GDM1 (cell line): ENCODE data around the gene PIP4P1.
"Not testable (repeated sequence)": the region's sequence is repeated elsewhere in the genome, so short reads cannot be mapped to it uniquely, and the experiment has no call there.

ENCODE experiments used
- DNase-seq: peaks from one replicate; lab custom pipeline; 2025; lab: John Stamatoyannopoulos, UW

Gene PIP4P1

GRCh38 chr14:20476776-20477175 is 15.5 kb upstream of the PIP4P1 start:
- DNase-seq, result no peak

DNA sequence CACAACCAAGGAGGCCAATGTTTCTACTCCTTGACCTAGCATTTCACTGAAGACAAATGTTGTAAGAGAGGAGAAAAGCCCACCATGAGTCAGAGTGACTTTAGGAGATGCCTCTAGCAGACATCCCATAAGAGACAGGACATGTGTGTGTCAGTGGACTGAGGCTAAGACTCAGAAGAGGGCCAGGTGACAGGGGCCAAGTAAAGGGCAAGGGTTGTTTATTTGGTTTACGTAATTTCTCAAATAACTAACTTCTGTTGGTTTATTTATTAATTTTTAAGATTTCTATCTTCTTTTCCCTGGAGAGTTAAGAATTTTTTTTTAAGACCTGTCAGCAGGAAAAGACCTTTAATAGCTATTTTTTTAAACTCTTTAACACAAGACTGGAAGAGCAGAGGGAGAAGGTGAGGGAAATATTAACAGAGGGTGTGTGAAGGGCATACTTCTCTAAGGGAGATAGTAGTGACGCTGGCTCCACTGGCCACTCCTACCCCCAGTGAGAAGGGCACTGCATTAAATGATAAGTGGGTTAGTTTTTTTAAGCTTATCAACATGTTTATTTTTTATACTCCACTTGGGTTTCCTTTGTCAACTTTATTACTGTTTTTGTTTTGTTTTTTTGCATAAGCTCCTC is 11.4 kb upstream of the PIP4P1 start:
- DNase-seq, result no peak

DNA sequence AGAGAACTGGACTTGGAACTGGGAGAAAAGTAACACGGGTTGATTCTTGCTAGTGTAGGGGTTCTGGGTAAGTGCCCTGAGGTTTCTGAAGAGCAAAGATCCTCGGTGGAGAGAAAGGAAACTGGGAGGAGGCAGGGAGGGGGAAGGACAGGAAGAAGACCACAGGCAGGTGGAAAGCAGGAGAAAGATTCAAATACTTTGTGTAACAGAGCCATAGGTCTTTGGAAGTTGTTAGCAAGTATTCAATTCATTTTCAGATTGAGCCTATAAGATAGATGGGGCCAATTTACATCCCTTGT is 9.3 kb upstream of the PIP4P1 start:
- no peak for DNase-seq

- peak; percentile 66 for DNase-seq
Measured at GRCh38 chr14:20469890-20470602, 8.8 kb upstream of the PIP4P1 start.

GRCh38 chr14:20469242-20469889 is 8.1 kb upstream of the PIP4P1 start, which contains the start of gene PNP:
TSS of gene PNP (plus strand) at chr14:20469406. CDS start at chr14:20469525, 119 bp downstream.
- DNase-seq, result peak; percentile 83

DNA sequence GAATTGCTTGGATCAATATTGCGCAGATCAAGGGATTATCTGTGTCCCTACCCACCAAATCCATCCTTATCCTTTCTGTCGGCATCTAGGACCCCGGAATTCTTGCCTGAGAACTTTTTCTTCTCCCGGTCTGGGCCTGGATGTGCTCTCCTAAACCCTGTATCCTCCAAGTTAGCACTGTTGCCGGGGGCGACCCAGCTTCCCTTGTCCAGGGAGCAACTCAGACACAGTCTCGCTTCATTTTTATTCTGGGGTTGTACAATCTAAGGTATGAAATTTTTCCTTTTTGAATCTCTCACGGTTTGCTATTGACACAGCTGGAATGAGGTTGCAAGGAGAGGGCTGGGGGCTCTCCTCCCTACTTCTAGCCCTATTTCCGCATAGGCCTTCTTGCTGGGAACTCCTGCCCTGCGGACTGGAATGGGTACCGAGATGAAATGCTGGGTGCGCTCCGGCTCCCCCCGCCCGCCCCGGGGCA is 7.6 kb upstream of the PIP4P1 start:
- DNase-seq, result no peak

DNA sequence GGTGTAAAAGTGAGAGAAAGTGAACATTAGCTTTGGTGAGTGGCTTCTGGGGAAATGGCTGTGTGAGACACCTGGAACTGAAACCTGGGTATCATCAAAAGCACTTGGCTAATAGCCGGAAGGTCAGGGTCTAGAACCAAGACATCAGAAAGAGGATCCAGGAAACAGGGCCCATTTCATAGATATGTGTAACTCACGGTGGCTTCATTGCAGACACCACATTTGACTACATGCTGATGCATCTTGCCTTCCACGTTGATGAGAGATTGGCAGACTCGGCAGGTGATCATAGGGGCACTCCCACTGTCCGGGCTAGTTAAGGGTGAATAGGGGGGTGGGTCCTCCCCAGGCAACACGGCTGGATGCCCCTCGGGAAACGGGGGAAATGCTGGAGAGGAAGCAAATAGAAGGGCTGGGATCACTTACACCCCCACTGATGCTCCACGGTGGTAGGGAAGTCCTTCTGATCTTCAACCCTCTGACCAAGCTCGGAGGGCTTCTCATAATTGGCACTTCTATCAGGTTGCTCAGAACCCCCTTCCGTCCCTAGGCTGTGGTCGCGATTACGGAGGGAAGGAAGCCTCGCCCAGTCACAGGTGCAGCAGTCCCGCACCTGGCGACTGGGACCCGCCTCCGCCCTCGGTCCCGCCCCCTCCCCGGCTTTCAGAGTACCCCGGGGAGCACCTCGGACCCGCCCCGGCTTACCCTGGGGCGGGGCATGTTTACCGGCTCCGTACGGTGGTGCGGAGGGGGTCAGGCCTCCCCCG is 593 bp downstream of the PIP4P1 start:
- no peak for DNase-seq

DNA sequence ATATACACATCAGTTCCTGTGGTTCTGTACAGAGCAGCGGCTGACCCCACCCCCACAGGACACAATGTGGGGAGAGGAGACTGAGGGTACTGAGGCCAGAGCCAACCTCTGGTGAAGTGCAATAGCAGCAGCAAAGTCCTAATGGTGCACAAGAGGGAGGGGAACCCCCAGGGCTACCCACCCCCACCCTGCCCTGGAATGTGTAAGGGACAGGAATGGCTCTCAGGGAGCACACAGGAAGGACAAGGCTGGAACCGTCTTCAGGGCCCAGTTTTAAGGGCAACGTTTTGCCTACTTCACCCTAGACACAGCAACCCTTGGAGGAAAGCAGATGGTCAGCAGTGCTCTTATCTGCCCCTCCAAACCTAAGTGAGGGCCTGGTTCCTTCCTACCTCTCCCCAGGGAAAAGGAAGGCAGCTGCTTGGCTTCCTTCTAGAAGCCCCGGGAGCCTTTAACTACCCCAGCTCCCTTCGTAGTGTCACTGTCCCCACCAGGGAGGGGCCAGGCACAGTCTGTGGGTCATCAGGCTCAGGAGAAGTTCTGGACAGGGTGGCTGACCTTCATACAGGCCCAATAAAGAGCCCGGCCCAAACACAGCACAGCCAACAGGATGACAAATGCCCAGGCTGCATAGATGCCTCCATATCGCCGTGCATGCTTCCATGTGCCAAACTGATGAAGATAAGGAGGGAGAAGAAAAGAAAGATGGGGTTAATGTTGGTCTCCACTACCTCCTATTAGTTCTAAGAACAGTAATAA is 3.0 kb downstream of the PIP4P1 start:
- DNase-seq, result no peak

DNA sequence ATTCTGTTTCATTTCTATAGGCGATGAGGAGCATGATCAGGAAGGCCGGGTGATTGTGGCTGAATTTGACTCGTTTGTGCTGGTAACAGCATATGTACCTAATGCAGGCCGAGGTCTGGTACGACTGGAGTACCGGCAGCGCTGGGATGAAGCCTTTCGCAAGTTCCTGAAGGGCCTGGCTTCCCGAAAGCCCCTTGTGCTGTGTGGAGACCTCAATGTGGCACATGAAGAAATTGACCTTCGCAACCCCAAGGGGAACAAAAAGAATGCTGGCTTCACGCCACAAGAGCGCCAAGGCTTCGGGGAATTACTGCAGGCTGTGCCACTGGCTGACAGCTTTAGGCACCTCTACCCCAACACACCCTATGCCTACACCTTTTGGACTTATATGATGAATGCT is 4.3 kb downstream of the PIP4P1 start:
- no peak for DNase-seq

- DNase-seq, result no peak
Measured at GRCh38 chr14:20455355-20456300, 5.6 kb downstream of the PIP4P1 start.

DNA sequence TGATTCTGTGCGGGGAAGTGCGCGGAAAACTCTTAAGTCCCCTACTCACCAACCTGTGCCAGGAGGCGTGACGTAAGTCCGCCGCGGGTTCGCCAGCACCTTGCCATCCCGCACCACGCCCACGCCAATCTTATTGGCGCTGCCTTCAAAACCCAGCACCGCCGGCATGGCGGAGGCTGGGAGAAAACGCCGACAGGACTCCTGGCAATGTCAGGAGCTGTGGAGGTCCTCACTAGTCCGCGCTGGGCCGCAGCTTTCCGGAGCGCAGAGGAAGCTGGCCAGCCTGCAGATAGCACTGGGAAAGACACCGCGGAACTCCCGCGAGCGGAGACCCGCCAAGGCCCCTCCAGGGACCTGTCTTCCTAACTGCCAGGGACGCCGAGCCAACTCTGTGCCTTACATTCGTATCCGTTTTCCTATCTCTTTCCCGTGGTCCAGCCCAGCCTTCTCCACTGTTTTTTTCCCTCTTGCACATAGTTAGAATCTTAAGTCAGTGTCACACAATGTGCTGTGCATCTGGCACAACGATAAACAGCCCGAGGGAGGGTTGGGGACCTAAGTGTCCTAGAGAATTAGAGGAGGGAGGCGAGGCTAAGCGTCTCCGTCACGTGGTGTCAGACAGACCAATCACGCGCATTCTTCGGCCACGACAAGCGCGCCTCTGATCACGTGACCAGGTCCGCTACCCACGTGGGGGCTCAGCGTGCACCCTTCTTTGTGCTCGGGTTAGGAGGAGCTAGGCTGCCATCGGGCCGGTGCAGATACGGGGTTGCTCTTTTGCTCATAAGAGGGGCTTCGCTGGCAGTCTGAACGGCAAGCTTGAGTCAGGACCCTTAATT is 6.5 kb downstream of the PIP4P1 start, which contains the start of the genes APEX1 and OSGEP:
Gene APEX1 (plus strand): TSS at position 711 of the 839 bp plus-strand sequence. CDS start 420 bp downstream, outside the sequence.
Gene OSGEP (minus strand): TSS at position 297 of the 839 bp plus-strand sequence. CDS start 129 bp downstream, at position 168.
- peak; percentile 99 for DNase-seq

DNA sequence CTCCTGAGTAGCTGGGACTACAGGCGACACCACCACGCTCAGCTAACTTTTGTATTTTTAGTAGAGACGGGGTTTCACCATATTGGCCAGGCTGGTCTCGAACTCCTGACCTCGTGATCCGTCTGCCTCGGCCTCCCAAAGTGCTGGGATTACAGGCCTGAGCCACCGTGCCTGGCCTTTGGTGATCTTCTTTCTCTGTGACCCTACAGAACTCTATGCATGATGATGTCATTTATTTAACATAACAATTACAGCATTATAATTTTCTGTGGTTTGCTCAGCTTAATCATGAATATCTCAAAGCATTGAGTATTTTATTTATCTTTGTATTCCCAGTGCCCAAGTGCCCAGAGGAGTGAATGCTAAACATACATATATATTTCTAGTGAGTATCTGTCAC is 8.4 kb downstream of the PIP4P1 start:
- not testable (repeated sequence) for DNase-seq

DNA sequence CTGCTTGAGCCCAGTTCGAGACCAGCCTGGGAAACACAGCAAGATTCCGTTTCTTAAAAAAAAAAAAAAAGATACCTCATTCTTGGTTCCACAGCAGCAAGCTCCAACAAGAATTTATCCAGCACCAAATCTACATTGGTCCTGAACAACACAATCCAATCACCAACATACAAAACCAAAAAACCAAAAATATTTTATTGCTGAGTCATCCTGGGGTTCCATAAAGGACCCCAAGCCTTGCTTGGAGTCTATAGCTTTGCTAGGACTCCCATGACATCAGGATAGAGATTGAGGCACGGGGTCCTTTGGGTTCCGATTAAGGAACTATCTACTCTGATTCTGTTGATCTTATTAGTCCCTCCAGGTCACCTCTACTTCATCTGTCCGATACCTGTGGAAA is 14.3 kb downstream of the PIP4P1 start:
- no peak for DNase-seq

- DNase-seq, result not testable (repeated sequence)
Measured at GRCh38 chr14:20443650-20444049, 17.6 kb downstream of the PIP4P1 start.

DNA sequence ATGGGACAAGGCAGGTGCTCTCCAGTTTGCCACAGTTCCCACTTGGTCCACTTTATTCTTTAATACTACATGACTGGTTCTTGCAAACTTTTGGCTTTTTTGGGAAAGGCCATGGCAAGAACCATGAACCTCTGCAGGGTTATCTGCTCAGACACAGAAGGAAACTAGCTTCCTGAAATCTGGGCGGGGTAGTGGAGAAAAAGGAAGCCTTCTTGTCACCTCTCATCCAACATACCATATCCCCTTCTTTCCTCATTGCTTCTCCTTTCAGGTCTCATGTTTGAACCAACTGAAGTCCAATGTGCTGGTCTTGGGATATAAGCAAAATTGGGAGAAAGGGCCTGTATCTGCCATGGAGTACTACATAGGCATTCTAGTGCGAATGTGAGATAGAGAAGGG is 19.8 kb downstream of the PIP4P1 start:
- DNase-seq, result peak; percentile 73

DNA sequence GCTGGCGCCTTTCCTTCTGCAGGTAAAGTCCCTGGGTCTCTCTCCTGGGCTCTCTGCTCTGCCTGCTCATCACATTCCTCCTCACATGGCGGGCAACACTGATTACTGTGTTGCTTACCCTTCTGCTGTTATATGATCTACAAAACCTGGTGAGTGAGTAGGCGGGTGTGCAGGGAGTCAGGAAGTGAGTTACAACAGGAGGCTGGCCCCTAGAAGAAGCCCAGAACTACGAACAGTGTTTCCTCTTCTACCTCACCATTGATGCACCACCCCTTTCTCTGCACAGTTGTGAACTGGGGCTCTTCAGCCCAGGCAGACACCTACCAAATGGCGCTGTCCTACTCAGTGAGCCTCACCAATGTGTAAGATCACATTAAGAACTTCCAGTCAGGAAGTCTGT is 20.4 kb downstream of the PIP4P1 start:
- peak; percentile 61 for DNase-seq

DNA sequence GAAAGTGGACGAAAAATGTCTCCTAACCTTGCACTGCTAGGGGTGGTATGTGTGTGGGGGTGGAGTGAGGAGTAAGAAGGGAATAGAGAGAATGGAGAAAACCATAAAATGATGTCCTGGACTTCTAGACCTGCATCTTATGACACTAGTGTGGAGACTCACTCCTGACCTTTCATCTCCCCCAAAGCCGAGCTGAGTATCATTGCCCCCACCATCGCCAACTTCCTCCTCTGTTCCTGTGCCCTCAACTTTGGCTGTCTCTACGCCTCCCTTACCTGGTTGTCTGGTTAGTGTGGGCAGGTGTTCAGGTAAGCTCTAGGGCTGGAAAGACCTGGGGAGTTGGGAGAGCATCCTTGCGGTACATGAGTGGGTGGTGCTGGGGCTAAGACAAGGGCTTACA is 20.8 kb downstream of the PIP4P1 start:
- no peak for DNase-seq

DNA sequence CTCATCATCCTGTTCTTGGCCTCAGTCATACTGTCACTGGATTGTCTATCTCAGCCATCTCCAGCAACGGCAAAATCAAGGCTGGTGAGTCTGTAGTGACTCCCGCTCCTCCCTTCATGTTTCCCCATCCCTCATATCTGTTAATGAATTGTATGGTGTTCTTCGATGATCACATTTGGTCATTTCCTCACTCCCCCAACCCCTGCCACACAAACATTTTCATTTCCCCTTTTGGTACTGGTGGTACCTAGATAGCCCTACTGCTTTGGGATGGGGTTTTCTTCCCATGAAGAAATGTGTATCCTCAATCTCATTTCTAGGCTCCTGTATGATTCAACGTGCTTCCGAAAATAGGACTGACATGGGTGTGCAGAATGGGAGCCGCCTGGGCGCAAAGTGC is 22.6 kb downstream of the PIP4P1 start:
- DNase-seq, result no peak

GRCh38 chr14:20436363-20436755 is 24.9 kb downstream of the PIP4P1 start:
- no peak for DNase-seq
